ENCODE measurements around the gene PTGES.
A peak's percentile ranks its signal among the peaks of the same experiment; 100 is the strongest.

PTGES gene

DNA sequence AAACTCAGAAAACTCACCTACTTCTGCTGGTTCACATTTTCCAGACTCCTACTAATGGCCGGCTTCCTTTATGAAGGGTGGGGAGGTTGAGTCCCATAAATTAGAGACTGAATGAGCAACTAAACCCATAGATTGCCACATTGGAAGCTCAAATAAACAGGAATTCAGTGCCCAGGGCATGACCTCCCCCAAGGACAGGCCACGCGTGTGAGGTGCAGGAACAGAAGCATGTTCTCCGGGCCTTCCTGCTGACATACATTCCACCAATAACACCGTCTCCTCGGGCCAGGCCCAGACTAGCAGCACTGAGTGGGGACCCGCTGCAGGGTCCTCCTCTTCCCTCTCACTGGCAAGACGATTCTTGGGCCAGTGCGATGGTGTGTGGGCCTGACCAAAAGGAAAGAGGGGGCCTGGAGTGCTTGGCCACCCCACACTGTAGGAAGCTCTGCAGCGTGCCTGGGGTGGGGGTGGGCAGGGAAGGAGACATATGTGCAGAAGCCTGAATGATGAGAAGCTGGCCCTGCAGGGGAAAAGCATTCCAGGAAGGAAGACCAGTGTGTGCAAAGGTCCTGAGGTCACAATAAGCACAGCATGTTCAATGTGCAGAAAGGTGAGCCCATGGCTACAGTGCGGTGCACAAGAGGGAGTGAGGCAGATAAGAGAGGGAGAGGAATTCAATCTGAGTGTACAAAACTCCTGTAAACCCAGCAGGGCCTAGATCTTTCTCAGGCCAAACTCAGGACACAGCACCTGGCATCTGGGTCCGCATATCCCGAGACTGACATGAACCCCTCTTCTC, 12.0 kb downstream of the PTGES start:
- no peak for DNase-seq (ENCODE audit: low read depth)

DNA sequence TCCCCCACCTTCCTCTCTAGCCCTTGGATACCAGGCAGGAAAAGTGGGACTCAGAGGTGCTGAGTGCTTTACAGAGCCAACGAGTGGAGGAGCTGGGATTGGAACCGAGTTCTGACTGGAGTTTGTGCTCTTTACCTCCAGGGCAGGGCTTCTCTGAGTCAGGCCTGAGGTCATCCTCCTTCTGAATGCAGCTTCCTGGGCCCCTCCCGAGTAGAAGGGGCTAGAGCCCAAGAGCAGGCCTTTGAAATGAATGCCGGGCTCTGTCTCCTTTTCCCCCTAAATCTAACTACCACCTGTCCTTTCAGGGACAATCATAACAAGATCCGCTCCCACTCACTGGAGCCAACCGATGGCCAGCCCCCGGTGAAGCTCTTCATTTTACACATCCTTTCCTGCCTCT, 12.7 kb downstream of the PTGES start:
- DNase-seq (ENCODE audit: low read depth) = no peak

DNA sequence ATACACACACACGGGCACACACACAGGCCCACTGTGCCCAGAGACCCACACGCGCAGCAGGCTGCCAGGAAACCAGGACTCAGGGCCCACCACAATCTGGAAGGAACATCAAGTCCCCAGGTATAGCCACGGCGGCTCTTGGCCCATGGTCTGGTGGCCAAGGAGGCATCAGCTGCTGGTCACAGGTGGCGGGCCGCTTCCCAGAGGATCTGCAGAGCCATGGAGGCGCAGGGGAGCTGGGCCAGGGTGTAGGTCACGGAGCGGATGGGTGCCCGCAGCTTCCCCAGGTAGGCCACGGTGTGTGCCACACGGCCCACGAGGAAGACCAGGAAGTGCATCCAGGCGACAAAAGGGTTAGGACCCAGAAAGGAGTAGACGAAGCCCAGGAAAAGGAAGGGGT, 13.4 kb downstream of the PTGES start:
- no peak for DNase-seq (ENCODE audit: low read depth)

DNA sequence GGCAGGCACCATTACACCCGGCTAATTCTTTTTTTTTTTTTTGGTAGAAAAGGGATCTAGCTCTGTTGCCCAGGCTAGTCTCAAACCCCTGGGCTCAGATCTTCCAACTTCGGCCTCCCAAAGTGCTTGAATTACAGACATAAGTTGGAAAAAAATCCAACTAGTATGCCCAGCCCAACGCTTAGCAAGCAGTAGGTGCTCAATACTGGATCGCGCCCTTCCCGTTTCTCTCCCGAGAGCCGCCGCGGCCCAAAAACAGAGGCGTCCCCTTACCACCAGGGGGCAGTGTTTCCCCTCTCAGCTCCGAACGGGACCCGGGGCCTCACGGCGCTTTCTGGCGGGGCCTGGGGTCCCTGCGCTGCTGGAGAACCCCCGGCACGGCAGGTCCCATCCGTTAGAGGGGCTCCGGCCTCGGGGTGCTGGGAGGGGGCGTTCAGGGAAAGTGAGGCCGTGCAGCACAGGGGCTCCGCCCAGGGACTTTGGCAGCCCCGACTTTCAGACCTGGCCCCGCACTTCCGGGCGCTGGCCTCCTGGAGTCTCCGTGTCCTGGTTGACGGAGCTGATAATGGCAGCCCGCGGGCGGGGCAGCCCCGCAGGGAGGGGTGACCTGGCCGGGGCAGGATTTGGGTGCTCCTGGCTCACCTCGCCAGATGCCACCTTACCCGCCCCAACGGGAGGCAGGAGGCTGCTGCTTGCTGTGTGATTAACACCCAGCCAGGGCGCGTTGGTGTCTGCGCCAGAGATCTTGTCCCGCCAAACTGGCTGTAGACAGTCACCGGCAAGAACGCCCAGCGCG, 15.2 kb downstream of the PTGES start:
- DNase-seq (ENCODE audit: low read depth) = peak; percentile 87

DNA sequence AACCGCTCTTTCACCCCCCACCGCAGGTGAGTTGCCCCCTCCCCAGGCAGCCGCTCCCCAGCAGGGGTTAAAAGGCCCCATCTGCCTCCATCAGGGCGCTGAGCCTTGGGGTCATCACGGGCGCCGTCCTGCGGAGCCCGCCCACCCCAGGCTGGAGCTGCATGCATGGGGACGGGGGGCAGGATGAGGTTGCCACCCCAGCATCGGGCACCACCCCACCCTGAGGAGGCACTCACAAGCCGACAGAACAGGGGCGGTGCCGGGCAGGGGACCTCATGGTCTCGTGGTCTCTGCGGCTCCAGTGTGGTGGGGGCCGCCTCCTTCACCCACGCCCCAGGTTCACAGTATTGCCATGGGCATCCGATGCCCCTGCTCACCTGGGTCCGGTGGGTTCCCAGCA, 16.5 kb downstream of the PTGES start:
- DNase-seq (ENCODE audit: low read depth) = no peak

DNA sequence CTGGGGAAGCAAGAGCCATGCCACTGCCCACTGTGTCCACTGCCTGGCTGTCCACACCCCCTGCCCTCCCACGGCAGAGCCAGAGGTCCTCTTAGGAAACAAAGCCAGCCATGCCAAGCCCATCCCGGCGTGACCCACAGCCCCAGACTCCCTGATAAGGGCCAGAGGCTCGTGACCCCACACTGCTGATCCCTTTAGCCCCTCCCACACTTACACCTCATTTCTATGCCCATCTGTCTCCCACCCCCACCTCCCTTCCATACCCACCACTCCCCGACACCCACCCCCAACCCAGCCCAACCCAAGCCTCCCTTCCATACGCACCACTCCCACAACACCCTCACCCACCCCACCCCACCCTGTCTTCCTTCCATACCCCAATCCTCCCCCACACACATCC, 17.3 kb downstream of the PTGES start:
- no peak for DNase-seq (ENCODE audit: low read depth)

DNA sequence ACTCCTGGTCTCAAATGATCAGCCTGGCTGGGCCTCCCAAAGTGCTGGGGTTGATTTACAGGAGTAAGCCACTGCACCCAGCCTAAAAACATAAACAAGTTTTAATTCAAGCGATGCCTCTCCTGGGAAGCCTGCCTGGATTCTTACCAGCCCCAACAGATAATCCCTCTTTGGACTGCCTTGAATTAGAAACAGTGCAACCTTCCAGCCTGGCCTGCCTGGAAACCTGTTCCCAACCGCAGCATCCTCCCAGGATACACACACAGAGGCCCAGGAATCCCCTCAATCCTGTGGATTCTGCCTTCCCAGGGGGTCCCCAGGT, 19.2 kb downstream of the PTGES start:
- no peak for DNase-seq (ENCODE audit: low read depth)

DNA sequence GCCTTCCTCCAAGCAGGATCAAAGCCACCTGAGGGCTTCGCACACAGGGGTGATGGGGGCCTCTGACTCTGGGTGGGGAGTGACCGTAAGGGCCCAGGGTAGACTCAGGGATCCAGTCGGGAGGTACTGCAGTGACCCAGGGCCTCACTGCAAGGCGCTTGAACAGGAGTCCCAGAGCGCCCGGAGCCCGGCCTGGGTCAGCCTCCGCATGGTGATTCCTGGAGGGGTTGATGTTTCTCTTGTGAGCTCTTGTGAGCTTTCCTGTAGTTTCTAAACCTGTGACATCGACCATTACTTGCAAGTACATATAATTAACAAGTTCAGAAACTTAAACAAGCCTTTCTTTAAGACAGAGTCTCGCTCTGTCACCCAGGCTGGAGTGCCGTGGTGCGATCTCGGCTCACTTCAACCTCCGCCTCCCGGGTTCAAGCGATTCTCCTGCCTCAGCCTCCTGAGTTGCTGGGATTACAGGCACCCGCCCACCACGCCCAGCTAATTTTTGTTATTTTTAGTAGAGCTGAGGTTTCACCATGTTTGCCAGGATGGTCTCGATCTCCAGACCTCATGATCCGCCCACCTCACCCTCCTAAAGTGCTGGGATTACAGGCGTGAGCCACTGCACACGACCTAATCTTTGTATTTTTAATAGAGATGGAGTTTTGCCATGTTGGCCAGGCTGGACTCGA, 19.8 kb downstream of the PTGES start:
- DNase-seq (ENCODE audit: low read depth) = no peak

DNA sequence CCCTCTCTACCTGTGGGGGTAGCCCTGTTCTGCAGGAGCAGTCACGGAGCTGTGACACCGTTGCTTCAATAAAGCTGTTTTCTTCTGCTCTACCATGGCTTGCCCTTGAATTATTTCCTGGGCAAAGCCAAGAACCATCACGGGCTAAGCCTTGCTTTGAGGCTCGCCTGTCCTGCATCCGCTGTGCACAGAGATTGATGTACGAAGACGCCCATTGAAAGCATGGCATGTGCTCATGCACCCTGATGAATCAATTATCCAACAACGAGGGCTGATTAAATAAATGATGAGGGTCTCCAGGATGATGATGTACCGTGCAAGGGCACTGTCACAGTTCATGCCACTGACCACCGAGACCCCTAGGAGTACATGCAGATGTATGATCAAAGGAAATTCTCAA, 20.7 kb downstream of the PTGES start:
- DNase-seq (ENCODE audit: low read depth) = no peak

DNA sequence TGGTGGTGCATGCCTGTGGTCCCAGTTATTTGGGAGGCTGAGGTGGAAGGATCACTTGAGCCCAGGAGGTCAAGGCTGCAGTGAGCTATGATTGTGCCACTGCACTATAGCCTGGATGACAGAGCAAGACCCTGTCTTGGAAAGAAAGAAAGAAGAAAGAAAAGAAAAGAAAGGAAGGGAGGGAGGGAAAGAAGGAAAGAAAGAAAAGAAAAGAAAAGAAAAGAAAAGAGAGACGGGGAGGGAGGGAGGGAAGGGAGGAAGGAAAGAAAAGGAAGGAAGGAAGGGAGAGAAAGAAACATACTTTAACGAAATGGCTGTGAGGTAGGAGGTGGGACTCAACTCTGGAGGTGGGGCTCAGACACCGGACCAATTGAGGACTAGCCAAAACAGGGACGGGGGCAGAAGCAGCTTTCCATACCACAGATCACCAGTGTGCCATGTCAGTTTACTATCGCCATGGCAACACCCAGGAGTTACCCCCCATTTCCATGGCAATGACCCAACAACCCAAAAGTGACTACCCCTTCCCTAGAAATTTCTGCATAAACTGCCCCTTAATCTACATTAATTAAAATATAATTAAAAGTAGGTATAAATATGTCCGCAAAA, 21.3 kb downstream of the PTGES start:
- DNase-seq (ENCODE audit: low read depth) = no peak

DNA sequence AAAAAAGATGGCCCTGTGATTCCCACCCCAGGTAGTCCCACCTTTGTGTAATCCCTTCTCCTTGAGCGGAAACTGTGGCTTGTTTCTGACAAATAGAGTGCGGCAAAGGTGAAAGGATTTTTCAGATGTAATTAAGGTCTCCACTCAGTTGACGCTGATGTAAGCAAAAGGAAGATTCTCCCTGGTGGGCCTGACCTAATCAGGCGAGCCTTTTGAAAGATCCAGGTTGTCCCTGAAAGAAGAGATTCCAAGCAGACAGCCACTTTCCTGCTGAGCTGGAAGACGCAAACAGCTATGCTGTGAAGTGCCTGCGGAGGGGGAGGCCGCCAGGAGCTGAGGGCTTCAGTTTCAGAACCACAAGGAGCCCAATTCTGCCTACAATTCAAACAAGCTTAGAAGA, 24.1 kb downstream of the PTGES start:
- DNase-seq (ENCODE audit: low read depth) = no peak

DNA sequence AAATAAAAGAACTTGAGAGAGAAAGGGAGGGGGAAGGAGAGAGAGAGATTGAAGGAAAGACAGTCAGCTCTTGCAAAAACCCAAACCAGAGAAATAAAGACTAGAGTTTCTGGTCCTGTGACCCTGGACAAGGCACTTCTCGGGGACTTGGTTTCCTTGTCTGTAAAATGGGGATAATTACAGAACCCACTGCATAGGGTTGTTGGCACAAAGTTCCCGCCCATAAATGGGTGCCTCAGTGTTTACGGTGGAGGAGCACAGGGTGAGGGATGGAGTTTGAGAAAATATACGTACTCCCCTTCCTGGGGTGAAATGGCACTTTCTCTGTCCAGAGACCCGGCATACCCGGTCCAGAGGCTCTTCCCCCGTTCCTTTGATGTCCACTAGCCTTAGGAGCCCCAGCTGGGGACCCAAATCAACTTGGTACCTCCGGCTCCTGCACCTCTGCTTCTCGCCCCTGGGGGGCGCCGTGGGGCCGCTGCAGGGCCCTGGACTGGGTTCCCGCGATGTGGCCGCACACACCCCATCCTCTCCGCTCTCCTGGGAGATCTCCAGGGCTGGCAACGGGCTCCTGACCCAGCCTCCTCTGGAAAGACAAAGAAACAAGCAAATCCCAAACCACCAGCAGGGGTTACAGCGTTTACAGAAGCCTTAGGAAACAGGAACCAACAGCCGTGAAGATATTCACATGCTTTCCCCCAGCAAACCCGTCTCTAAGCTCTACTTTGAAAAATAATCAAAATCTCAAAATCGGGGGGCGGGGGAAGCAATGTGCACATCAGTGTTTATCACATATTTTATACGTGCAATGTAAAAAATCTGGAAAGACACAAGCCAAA, 26.3 kb downstream of the PTGES start:
- peak; percentile 43 for DNase-seq (ENCODE audit: low read depth)

DNA sequence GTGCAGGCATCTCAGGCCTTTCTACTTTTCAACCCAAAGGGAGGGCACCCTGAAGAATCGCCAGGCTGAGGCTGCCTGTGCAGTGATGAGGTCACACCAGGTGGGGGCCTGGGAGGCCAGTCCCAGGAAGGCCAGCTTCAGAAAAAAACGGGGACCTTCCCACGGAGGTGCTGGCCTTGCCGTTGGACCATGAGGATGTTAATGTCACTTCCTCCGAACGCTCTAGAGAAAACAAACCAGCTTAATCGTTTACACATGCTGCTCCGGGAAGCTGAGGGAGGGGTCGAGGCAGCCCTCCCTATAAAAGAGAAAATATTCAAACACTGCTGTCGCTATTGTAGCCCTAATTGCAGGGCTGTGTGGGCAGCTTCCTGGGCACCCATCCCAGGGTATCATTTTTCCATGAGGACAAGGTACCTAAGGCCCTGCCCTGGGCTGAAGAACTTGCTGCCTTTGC, 27.0 kb downstream of the PTGES start:
- no peak for DNase-seq (ENCODE audit: low read depth)

DNA sequence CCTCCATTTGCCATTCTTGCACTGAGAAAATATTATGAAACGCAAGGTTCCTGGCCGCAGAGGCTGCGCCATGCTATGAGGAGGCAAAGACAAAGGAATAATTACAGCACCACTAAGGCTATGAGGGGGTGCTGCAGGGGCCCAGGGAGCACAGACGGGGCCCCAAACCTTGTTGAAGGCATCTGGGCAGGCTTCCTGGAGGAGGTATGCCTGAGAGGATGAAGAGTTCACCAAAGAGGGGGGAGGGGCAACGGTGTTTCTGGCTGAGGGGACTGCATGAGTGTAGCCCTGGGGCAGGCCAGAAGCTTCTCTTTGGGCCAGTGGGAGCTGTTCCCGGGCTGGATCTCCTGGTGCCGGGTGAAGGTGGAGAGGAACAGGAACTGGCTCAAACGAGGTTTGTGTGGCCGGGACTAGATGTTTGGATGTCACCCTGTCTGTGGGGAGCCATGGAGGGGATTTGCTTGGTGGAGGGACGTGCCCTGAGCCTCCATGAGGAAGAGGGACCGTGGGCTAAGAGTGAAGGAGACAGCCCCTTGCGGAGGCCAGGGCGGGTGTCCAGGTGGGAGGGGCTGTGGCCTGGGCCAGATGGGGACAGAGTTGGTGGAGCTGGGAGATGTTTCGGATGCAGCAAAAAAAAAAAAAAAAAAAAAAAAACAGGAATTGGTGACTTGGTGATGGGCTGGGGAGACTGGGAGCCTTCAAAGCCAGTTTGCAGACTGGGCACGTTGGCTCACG, 28.2 kb downstream of the PTGES start:
- DNase-seq (ENCODE audit: low read depth) = no peak

DNA sequence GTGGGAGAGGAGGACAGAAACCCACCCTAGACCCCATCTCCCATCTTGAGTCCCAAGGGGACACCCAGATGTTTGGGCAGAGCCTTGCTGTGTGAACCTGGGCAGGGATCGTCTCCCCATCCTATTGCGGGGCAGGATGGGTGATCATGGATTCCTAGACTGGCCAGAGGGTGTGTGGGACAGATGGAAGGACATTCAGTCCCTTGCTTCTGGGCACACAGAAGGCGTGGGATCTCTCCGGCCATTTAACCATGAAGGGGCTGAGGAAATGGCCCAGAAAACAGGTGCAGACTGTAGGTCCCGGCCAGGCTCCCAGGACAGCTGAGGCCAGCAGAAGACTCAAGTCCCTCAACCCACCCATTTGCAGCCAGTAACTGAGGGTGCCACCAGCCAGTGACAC, 29.9 kb downstream of the PTGES start:
- no peak for DNase-seq (ENCODE audit: low read depth)

DNA sequence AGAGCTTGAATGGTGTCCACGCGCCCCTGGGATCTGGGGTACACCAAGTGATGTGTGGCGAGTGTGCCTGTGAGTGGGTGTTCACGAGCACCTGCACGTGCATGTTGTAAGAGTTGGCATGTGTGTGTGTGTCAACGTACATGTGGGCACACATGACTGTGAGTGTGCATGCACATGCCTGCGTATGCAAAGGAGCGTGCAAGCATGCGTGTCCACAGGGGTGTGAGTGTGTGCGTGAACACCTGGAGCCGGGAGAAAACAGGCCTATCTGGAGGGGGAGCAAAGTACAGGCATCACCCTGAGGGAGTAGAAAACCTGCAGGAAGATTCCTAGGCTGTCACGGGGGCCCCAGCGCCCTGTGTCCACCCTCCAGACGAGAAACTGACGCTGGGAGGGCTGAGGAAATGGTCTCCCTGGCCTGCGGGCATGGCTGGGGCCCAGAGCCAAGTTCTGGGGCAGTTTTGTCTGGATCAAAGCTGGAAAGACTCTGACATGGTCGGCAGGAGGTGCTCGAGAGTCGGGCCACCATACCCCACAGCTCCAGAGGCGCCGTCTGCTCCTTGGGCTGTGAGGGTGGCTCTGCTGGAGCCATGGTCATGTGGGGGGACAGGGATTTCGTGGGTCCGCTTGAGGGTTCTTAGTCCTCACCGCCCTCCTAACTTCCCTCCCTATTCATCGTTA, 31.8 kb downstream of the PTGES start:
- DNase-seq (ENCODE audit: low read depth) = no peak

DNA sequence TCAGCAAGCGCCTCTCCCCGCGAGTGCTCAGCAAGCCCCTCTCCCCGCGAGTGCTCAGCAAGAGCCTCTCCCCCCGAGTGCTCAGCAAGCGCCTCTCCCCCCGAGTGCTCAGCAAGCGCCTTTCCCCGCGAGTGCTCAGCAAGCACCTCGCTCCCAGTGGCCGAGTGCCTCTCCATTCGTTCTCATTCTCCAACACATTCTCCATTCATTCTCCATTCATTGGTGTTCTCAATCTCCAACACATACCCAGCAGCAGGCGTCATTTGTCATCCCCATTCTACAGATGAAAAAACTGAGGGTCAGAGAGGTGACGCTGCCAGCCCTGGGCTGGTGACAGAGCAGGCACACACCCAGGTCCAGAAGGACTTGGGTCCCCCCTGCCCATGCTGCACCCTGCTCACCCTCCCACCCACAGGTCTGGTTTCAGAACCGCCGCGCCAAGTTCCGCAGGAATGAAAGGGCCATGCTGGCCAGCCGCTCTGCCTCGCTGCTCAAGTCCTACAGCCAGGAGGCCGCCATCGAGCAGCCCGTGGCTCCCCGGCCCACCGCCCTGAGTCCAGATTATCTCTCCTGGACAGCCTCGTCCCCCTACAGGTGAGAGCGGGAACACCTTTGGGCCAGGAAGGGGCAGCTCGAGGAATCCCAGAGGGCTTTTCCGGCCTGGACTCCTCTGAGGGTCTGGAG, 32.5 kb downstream of the PTGES start:
- no peak for DNase-seq (ENCODE audit: low read depth)

DNA sequence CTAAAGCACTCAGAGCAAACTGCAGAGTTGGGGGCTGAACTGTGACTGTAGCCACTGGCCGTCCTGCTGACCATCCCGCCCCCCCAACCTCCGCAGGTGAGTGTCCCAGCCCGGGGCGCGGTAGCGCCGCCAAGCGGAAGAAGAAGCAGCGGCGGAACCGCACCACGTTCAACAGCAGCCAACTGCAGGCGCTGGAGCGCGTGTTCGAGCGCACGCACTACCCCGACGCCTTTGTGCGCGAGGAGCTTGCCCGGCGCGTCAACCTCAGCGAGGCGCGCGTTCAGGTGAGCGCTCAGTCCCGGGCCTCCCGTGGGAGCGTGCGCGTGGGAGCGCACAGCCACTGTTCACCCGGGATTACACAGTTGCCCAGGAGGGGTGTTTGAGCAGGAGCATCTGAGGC, 33.7 kb downstream of the PTGES start:
- no peak for DNase-seq (ENCODE audit: low read depth)

DNA sequence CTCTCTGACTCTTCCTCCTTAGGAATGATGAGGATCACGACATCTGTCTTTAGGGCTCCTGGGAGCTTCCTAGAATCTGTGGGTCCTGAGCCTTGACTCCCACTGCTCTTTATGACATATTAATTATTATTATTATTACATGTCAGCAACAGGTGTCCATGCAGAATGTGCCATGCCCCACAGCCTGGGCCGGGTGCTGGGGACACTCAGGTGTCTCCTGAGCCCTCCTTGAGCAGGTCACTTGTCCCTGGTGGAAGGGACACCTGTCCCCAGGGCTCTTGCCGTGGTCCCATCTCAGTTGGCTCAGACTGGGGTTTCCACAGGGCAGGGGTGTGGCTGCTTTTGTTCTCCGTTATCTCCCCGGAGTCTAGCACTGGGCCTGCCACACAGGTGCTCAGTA, 34.2 kb downstream of the PTGES start:
- no peak for DNase-seq (ENCODE audit: low read depth)

DNA sequence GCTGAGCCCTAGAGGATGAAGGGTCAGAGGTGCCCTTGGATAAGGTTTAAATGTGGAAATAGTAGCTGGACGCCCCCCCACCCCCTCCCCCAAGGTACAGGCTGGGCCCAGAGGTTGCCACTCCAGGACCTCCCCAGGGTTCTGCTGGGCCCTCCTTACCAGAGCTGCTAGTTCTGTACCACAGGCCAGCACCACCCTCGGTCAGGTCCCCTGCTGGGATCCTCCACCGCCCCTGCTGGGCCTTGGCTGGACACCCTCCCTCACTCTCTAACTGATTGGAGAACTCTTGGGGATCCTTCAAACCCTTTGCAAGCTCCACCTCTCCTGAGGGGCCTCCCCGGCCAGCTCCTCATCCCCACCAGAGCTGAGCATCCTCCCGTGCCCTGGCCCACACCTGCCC, 34.9 kb downstream of the PTGES start:
- no peak for DNase-seq (ENCODE audit: low read depth)

Data from activated T-cell treated with anti-CD3 and anti-CD28 coated beads for 1 hour (primary cell).